Measurements from ENCODE around the gene TMEM98. TPM values are rescaled to one million over a fixed set of nuclear protein-coding genes. Genes with fewer than 3 reads are reported as not detected.

The TMEM98 gene
- polyA plus RNA-seq, 2 of the 4 experiments (the other 2 are of a cell fraction): 46.6 to 61.0 TPM

DNA sequence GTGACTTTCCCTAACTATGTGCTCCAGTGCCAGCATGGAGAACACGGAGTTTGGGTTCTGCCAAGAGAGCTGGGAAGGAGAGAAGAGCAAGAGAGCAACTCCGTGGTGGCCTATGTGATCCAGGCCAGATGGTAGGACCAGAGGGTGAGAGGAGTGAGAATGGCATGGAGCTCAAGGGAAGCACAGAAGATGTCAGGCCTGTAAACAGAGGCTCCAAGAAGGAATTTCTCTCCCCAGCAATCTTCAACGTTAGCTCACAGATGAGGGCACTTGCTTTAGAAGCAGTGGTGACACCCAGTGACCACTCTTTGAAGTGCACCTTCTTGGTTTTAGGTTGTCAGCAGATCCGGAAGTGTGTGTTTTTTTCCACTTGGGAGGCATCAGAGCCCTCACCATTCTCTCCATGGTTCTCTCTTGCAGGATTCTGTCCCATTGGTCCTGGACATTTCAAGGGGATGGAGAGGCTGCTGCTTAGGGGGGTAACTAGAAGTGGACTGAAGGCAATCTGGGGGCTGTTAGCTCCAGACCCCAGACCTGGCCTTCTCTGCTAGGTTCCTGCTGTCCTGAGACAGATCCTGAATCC, 18.1 kb upstream of the TMEM98 start:
- Histone ChIP-seq H3K9me3 (no peaks in the 10 kb centered on the region), H3K27ac (peak overlapping the region in 1 of 2 experiments; percentile 39; a peak in 1 of 6 replicates), H3K4me3 (no peak overlapping the region), H3K4me1 (peaks cover 7% of the 10 kb centered on the region), H3K4me2 (no peak overlapping the region)
- TF ChIP-seq ZC3H11A (IDR thresholded peaks at IDR 0.05): no peak
- peak; percentile 52 for TF ChIP-seq SMC3 (IDR thresholded peaks at IDR 0.05)
- peak; percentile 57 to 66 for TF ChIP-seq RAD21 (conservative IDR thresholded peaks at IDR 0.05 in 1 of 2, IDR thresholded peaks at IDR 0.05 in 1 of 2)
- no peak for TF ChIP-seq CHD4 (IDR thresholded peaks at IDR 0.05; ENCODE audit: borderline replicate concordance)
- TF ChIP-seq, protein P1, sequence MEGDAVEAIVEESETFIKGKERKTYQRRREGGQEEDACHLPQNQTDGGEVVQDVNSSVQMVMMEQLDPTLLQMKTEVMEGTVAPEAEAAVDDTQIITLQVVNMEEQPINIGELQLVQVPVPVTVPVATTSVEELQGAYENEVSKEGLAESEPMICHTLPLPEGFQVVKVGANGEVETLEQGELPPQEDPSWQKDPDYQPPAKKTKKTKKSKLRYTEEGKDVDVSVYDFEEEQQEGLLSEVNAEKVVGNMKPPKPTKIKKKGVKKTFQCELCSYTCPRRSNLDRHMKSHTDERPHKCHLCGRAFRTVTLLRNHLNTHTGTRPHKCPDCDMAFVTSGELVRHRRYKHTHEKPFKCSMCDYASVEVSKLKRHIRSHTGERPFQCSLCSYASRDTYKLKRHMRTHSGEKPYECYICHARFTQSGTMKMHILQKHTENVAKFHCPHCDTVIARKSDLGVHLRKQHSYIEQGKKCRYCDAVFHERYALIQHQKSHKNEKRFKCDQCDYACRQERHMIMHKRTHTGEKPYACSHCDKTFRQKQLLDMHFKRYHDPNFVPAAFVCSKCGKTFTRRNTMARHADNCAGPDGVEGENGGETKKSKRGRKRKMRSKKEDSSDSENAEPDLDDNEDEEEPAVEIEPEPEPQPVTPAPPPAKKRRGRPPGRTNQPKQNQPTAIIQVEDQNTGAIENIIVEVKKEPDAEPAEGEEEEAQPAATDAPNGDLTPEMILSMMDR (IDR thresholded peaks at IDR 0.05): peak; percentile 67
- TF ChIP-seq MAFK (IDR thresholded peaks at IDR 0.05; ENCODE audit: partially characterized antibody): peak; percentile 61
- 31% methylated on average over 4 of the region's 4 CpGs for WGBS (ENCODE audit: missing lambda C conversion rate)
- POLR2A ChIA-PET: no interaction called here
- peak; percentile 83 to 86 for DNase-seq (ENCODE audit: low read depth in 1 of 2, low spot score in 1 of 2)
- peak; percentile 81 to 89 for ATAC-seq
- FAIRE-seq: peak; percentile 94
- CTCF ChIA-PET: interaction anchor here (0.7 to 3.0 kb wide), 20 partner anchors 10 to 251 kb away, joined by 3 to 32 read pairs (median 4); partner anchors contain the start of gene MYO1D

DNA sequence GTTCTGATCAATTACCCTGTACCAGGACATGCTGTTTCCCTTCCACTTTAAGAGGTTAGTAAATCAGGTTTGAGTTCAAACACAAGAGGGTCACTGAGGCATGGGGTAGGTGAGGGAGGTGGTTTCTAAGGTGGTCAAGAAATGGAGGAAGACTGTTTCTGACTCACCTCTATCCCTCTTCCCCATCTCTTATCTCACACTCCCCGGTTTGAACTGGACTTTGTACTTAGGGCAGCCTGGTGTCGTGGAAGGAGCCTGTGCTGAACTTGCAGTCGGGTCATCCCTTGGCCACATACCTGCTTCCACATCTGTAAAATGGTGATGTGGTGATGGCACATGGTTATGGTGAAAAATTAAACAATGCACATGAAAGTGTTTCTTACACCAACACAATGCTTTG, 17.2 kb upstream of the TMEM98 start:
- FAIRE-seq: no peak
- CTCF ChIA-PET: interaction anchor here (1.0 to 3.0 kb wide), 10 partner anchors 13 to 252 kb away, joined by 3 to 32 read pairs (median 6); partner anchors contain the start of gene MYO1D
- no peak for TF ChIP-seq ZFP36 (IDR thresholded peaks at IDR 0.05; ENCODE audit: borderline replicate concordance, partially characterized antibody)
- TF ChIP-seq, protein P2, sequence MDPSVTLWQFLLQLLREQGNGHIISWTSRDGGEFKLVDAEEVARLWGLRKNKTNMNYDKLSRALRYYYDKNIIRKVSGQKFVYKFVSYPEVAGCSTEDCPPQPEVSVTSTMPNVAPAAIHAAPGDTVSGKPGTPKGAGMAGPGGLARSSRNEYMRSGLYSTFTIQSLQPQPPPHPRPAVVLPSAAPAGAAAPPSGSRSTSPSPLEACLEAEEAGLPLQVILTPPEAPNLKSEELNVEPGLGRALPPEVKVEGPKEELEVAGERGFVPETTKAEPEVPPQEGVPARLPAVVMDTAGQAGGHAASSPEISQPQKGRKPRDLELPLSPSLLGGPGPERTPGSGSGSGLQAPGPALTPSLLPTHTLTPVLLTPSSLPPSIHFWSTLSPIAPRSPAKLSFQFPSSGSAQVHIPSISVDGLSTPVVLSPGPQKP (IDR thresholded peaks at IDR 0.05; ENCODE audit: low read depth, low read length): no peak
- TF ChIP-seq, protein P3, sequence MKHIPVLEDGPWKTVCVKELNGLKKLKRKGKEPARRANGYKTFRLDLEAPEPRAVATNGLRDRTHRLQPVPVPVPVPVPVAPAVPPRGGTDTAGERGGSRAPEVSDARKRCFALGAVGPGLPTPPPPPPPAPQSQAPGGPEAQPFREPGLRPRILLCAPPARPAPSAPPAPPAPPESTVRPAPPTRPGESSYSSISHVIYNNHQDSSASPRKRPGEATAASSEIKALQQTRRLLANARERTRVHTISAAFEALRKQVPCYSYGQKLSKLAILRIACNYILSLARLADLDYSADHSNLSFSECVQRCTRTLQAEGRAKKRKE (CRISPR knock-in tag; IDR thresholded peaks at IDR 0.05; ENCODE audit: low read depth): no peak
- 40% methylated on average over 3 of the region's 3 CpGs for WGBS (ENCODE audit: missing lambda C conversion rate)
- H3K4me2 ChIP-seq: no peak overlapping the region
- no peaks in the 10 kb centered on the region for H3K9me3 ChIP-seq
- no peak for ATAC-seq
- POLR2A ChIA-PET: no interaction called here
- no peak for DNase-seq (ENCODE audit: low read depth in 1 of 2, low spot score in 1 of 2)
- no peak overlapping the region for H3K27ac ChIP-seq
- H3K4me3 ChIP-seq: no peak overlapping the region
- peaks cover 7% of the 10 kb centered on the region for H3K4me1 ChIP-seq

DNA sequence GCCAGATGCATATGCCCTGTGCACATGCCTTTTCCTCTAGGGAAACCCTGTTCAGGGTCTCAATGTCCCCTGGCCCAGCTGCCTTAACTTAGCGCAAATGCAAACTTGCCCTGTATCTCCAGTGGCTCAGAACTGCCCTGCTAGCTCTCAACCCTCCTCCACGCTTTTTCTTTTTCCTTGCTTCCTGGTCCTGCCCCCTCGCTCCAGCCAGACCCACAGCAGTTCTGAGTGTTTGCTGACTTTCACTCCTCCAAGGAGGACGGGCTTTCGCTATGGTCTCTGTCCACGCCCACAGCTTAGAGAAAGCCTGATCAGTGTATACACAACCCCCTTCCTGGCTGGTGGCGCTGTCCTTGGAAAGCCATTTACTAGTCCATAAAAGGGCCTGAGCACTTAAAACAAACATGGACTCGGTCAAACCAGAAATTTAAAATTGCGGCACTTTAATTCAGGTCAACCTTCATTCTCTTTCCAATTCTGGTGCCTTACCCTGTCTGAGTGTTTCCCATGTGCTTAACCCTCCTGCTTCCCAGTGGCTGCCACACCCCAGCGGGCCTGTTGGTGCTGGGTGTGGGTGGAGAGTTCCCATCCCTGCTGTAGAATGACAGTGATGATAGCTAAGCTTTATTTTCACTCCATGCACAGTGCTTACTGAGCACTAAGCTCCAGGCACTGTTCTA, 15.6 kb upstream of the TMEM98 start:
- Histone ChIP-seq H3K4me1 (peaks cover 7% of the 10 kb centered on the region), H3K27ac (peak overlapping the region in 1 of 2 experiments; percentile 30; a peak in 1 of 6 replicates), H3K9me3 (no peaks in the 10 kb centered on the region), H3K4me2 (peak overlapping the region; percentile 38), H3K4me3 (no peak overlapping the region)
- WGBS (ENCODE audit: missing lambda C conversion rate): 35% methylated on average over 10 of the region's 10 CpGs
- ChIA-PET POLR2A (no interaction called here), CTCF (interaction anchor here (0.8 to 3.0 kb wide), 9 partner anchors 12 to 137 kb away, joined by 3 to 26 read pairs (median 4); partner anchors contain the start of gene MYO1D)
- TF ChIP-seq ZSCAN20 (CRISPR knock-in tag; IDR thresholded peaks at IDR 0.05) (no peak), MAZ (IDR thresholded peaks at IDR 0.05; ENCODE audit: borderline replicate concordance, low read depth, low read length) (no peak), ESRRA (IDR thresholded peaks at IDR 0.05; ENCODE audit: borderline replicate concordance, low read length) (no peak), HEYL (CRISPR knock-in tag; IDR thresholded peaks at IDR 0.05) (no peak)
- TF ChIP-seq, protein P3 (CRISPR knock-in tag; IDR thresholded peaks at IDR 0.05; ENCODE audit: low read depth): no peak
- TF ChIP-seq, protein P4, sequence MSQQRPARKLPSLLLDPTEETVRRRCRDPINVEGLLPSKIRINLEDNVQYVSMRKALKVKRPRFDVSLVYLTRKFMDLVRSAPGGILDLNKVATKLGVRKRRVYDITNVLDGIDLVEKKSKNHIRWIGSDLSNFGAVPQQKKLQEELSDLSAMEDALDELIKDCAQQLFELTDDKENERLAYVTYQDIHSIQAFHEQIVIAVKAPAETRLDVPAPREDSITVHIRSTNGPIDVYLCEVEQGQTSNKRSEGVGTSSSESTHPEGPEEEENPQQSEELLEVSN (IDR thresholded peaks at IDR 0.05; ENCODE audit: borderline replicate concordance, low read depth): no peak
- DNase-seq (ENCODE audit: low read depth in 1 of 2, low spot score in 1 of 2): peak in 1 of 2 experiments; percentile 76
- no peak for FAIRE-seq
- peak; percentile 47 to 93; a peak in 5 of 6 replicates for ATAC-seq

Measured in A549 (cell line).